Panc1 (cell line): Measurements from ENCODE around the gene PTPRE. TPM values are rescaled to one million over a fixed set of nuclear protein-coding genes. Genes with fewer than 3 reads are reported as not detected.

ENCODE experiments used
- ATAC-seq: fragments of 200-7000 bp; cut with Tn5 transposase; 2 replicates; pipeline ENCODE4 v1.9.1; 2020; ENCODE audit warnings: mild to moderate bottlenecking, moderate library complexity
- BruUV-seq: library from RNA; stranded (reverse); fragments of 400-500 nt; replicated peaks from 2 replicates; lab custom pipeline; 2021; lab: Mats Ljungman, UMichigan
- CTCF ChIA-PET: fragments of 300-600 bp; sonication (Branson Sonifier 250); formaldehyde crosslinking; loops from one replicate; lab custom pipeline; 2022; ENCODE audit warnings: antibody characterized with exemption; lab: Charles Lee
- POLR2A ChIA-PET: fragments of 300-600 bp; sonication (Branson Sonifier 250); formaldehyde crosslinking; loops from one replicate; lab custom pipeline; 2022; ENCODE audit warnings: antibody characterized with exemption; lab: Charles Lee
- DNase-seq: peaks from one replicate; pipeline ENCODE4 v3.0.0-alpha.2; 2010; ENCODE audit warnings: low read depth, low spot score
- H3K27ac ChIP-seq: 2 replicates; pipeline ENCODE4 v1.5.1; 2011; ENCODE audit warnings: mild to moderate bottlenecking, low read length, inconsistent platforms
- H3K27me3 ChIP-seq: fragments of 200-500 bp; sonication (Bioruptor generic); 2 replicates; pipeline ENCODE4 v1.6.0; 2014; ENCODE audit warnings: low read length, inconsistent platforms; ENCODE audit not compliant: control insufficient read depth, insufficient read depth
- H3K36me3 ChIP-seq: fragments of 200-500 bp; sonication (Bioruptor generic); 2 replicates; pipeline ENCODE4 v1.5.1; 2014; ENCODE audit warnings: inconsistent platforms, mild to moderate bottlenecking, low read length, moderate library complexity; ENCODE audit not compliant: control insufficient read depth, insufficient read depth
- H3K4me1 ChIP-seq: 2 replicates; pipeline ENCODE4 v1.5.1; 2011; ENCODE audit warnings: inconsistent platforms, mild to moderate bottlenecking, low read length, moderate library complexity; ENCODE audit not compliant: control insufficient read depth, insufficient read depth
- H3K4me3 ChIP-seq, 2 experiments: 2 replicates each; pipeline ENCODE4 v1.5.1; 2011 to 2012; ENCODE audit warnings: low read depth in 2 of 2, low read length in 2 of 2, mild to moderate bottlenecking in 2 of 2, inconsistent platforms in 1 of 2, moderate library complexity in 1 of 2
- H3K9me3 ChIP-seq: fragments of 200-500 bp; sonication (Bioruptor generic); 2 replicates; pipeline ENCODE4 v1.5.1; 2014; ENCODE audit warnings: low read depth, mild to moderate bottlenecking, inconsistent platforms, low read length, moderate library complexity; ENCODE audit not compliant: control insufficient read depth, insufficient read depth
- POLR2AphosphoS5 ChIP-seq: IDR thresholded peaks from 2 replicates; pipeline ENCODE4 v1.6.1; 2012; ENCODE audit warnings: mild to moderate bottlenecking, low read depth, low read length, moderate library complexity
- SIN3A ChIP-seq: IDR thresholded peaks from 2 replicates; pipeline ENCODE4 v1.6.1; 2012; ENCODE audit warnings: low read depth, mild to moderate bottlenecking, low read length, moderate library complexity, borderline replicate concordance; ENCODE audit not compliant: insufficient read depth
- TCF7L2 ChIP-seq: IDR thresholded peaks from 2 replicates; pipeline ENCODE4 v1.6.1; 2011; ENCODE audit warnings: mild to moderate bottlenecking, low read depth, low read length, inconsistent platforms
- in situ Hi-C: cut with HindIII; loops from 2 replicates; pipeline ENCODE4 v1.10.0; 2016; ENCODE audit warnings: low sequenced_read_pairs, low pct_unique_long_range_greater_than_20kb
- intact Hi-C: fragments of 100-400 bp; cut with micrococcal nuclease; formaldehyde crosslinking; loops from one replicate; pipeline ENCODE4 v1.10.0; 2022; ENCODE audit not compliant: unreplicated experiment
- total RNA-seq: library from RNA; stranded (reverse); gene quantifications from one replicate; pipeline ENCODE4 v1.2.1, GENCODE V29; 2021; ENCODE audit not compliant: unreplicated experiment
- TF ChIP-seq, protein P1 (sequence below): fragments of 450-650 bp; IDR thresholded peaks from 2 replicates; pipeline ENCODE4 v1.5.1; 2017; ENCODE audit warnings: mild to moderate bottlenecking
- TF ChIP-seq, protein P2 (sequence below), 2 experiments: IDR thresholded peaks; 2 replicates each; pipeline ENCODE4 v1.6.1; 2011 to 2012; ENCODE audit warnings: low read depth in 2 of 2, control low read depth in 1 of 2, low read length in 1 of 2, mild to moderate bottlenecking in 1 of 2, moderate library complexity in 1 of 2; ENCODE audit not compliant: insufficient read depth in 1 of 2

PTPRE gene
- total RNA-seq, 1 experiment from 2014 or later = 0.44 TPM

- H3K4me1 ChIP-seq = no peaks in the 10 kb centered on the region
- ChIA-PET POLR2A (no interaction called here), CTCF (no interaction called here)
- ATAC-seq (0 out of 2 replicates have a peak, but pooled peaks have one; percentile 23), DNase-seq (no peak)
- no peaks in the 10 kb centered on the region for H3K27me3 ChIP-seq
- no peak overlapping the region for H3K27ac ChIP-seq
- TF ChIP-seq POLR2AphosphoS5 = no peak
- no peak for TF ChIP-seq SIN3A
- intact Hi-C loops = no loop called here
- no peak overlapping the region for H3K4me3 ChIP-seq
- in situ Hi-C loops = no loop called here
- peaks cover 52% of the 10 kb centered on the region for H3K36me3 ChIP-seq
- no peaks in the 10 kb centered on the region for H3K9me3 ChIP-seq
- BruUV-seq = no TSS peak
Measured at GRCh38 chr10:128102480-128103228, 195.8 kb downstream of the PTPRE start.

- ATAC-seq (no peak), DNase-seq (no peak)
- in situ Hi-C loops (no loop called here), intact Hi-C loops (no loop called here)
- BruUV-seq = no TSS peak
- Histone ChIP-seq H3K4me1 (no peaks in the 10 kb centered on the region), H3K27ac (no peak overlapping the region), H3K36me3 (peaks cover 57% of the 10 kb centered on the region), H3K4me3 (no peak overlapping the region), H3K9me3 (no peaks in the 10 kb centered on the region), H3K27me3 (no peaks in the 10 kb centered on the region)
- TF ChIP-seq, protein P1, sequence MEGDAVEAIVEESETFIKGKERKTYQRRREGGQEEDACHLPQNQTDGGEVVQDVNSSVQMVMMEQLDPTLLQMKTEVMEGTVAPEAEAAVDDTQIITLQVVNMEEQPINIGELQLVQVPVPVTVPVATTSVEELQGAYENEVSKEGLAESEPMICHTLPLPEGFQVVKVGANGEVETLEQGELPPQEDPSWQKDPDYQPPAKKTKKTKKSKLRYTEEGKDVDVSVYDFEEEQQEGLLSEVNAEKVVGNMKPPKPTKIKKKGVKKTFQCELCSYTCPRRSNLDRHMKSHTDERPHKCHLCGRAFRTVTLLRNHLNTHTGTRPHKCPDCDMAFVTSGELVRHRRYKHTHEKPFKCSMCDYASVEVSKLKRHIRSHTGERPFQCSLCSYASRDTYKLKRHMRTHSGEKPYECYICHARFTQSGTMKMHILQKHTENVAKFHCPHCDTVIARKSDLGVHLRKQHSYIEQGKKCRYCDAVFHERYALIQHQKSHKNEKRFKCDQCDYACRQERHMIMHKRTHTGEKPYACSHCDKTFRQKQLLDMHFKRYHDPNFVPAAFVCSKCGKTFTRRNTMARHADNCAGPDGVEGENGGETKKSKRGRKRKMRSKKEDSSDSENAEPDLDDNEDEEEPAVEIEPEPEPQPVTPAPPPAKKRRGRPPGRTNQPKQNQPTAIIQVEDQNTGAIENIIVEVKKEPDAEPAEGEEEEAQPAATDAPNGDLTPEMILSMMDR = no peak
- TF ChIP-seq TCF7L2 (no peak), POLR2AphosphoS5 (no peak), SIN3A (no peak)
- TF ChIP-seq, protein P2, sequence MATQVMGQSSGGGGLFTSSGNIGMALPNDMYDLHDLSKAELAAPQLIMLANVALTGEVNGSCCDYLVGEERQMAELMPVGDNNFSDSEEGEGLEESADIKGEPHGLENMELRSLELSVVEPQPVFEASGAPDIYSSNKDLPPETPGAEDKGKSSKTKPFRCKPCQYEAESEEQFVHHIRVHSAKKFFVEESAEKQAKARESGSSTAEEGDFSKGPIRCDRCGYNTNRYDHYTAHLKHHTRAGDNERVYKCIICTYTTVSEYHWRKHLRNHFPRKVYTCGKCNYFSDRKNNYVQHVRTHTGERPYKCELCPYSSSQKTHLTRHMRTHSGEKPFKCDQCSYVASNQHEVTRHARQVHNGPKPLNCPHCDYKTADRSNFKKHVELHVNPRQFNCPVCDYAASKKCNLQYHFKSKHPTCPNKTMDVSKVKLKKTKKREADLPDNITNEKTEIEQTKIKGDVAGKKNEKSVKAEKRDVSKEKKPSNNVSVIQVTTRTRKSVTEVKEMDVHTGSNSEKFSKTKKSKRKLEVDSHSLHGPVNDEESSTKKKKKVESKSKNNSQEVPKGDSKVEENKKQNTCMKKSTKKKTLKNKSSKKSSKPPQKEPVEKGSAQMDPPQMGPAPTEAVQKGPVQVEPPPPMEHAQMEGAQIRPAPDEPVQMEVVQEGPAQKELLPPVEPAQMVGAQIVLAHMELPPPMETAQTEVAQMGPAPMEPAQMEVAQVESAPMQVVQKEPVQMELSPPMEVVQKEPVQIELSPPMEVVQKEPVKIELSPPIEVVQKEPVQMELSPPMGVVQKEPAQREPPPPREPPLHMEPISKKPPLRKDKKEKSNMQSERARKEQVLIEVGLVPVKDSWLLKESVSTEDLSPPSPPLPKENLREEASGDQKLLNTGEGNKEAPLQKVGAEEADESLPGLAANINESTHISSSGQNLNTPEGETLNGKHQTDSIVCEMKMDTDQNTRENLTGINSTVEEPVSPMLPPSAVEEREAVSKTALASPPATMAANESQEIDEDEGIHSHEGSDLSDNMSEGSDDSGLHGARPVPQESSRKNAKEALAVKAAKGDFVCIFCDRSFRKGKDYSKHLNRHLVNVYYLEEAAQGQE (IDR thresholded peaks at IDR 0.05; ENCODE audit: insufficient read depth in 1 of 2, low read depth in 2 of 2, low read length in 1 of 2) = no peak
- ChIA-PET CTCF (no interaction called here), POLR2A (no interaction called here)
Measured at GRCh38 chr10:128103229-128103714, 196.4 kb downstream of the PTPRE start.

GRCh38 chr10:128105383-128105782 is 198.5 kb downstream of the PTPRE start:
- ChIA-PET POLR2A (no interaction called here), CTCF (no interaction called here)
- no peak for ATAC-seq
- no peaks in the 10 kb centered on the region for H3K27me3 ChIP-seq
- no TSS peak for BruUV-seq
- TF ChIP-seq POLR2AphosphoS5 (no peak), TCF7L2 (no peak), SIN3A (no peak)
- TF ChIP-seq, protein P1 = no peak
- TF ChIP-seq, protein P2 (IDR thresholded peaks at IDR 0.05; ENCODE audit: insufficient read depth in 1 of 2, low read depth in 2 of 2, low read length in 1 of 2) = no peak
- no peak overlapping the region for H3K4me3 ChIP-seq
- in situ Hi-C loops (no loop called here), intact Hi-C loops (no loop called here)
- no peak overlapping the region for H3K27ac ChIP-seq
- H3K4me1 ChIP-seq = no peaks in the 10 kb centered on the region
- DNase-seq = no peak
- H3K9me3 ChIP-seq = no peaks in the 10 kb centered on the region
- peaks cover 62% of the 10 kb centered on the region for H3K36me3 ChIP-seq
